ENCODE measurements around the gene NOL11.
A peak's percentile ranks its signal among the peaks of the same experiment; 100 is the strongest.

The NOL11 gene

GRCh38 chr17:67779098-67779672 is 61.4 kb downstream of the NOL11 start:
- Histone ChIP-seq H3K9ac (ENCODE audit: low read length) (no peak overlapping the region), H3K27ac (ENCODE audit: low read depth, low read length) (no peak overlapping the region), H4K20me1 (ENCODE audit: low read depth, low read length) (no peaks in the 10 kb centered on the region), H3K79me2 (ENCODE audit: insufficient read depth, low read length) (no peaks in the 10 kb centered on the region), H3F3A (ENCODE audit: insufficient read depth) (no peaks in the 10 kb centered on the region), H3K9me2 (replicated peaks; ENCODE audit: insufficient read depth, low read length) (no peaks in the 10 kb centered on the region), H2AFZ (ENCODE audit: low read depth, low read length, severe bottlenecking) (no peak overlapping the region), H3K9me3 (ENCODE audit: insufficient read depth, low read length) (no peaks in the 10 kb centered on the region), H3K36me3 (ENCODE audit: low read length) (no peaks in the 10 kb centered on the region), H3K4me3 (ENCODE audit: insufficient read depth, low read length, poor library complexity, severe bottlenecking) (no peak overlapping the region), H3K27me3 (ENCODE audit: low read length) (no peaks in the 10 kb centered on the region), H3K4me2 (ENCODE audit: low read depth, low read length, poor library complexity, severe bottlenecking) (no peak overlapping the region)
- no peak for TF ChIP-seq EZH2phosphoT487 (conservative IDR thresholded peaks at IDR 0.05; ENCODE audit: low read length)
- TF ChIP-seq, protein P1, sequence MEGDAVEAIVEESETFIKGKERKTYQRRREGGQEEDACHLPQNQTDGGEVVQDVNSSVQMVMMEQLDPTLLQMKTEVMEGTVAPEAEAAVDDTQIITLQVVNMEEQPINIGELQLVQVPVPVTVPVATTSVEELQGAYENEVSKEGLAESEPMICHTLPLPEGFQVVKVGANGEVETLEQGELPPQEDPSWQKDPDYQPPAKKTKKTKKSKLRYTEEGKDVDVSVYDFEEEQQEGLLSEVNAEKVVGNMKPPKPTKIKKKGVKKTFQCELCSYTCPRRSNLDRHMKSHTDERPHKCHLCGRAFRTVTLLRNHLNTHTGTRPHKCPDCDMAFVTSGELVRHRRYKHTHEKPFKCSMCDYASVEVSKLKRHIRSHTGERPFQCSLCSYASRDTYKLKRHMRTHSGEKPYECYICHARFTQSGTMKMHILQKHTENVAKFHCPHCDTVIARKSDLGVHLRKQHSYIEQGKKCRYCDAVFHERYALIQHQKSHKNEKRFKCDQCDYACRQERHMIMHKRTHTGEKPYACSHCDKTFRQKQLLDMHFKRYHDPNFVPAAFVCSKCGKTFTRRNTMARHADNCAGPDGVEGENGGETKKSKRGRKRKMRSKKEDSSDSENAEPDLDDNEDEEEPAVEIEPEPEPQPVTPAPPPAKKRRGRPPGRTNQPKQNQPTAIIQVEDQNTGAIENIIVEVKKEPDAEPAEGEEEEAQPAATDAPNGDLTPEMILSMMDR (IDR thresholded peaks at IDR 0.05; ENCODE audit: insufficient read depth, low read length, poor library complexity, severe bottlenecking): peak; percentile 75

- Histone ChIP-seq H3K9me3 (ENCODE audit: insufficient read depth, low read length) (no peaks in the 10 kb centered on the region), H3K79me2 (ENCODE audit: insufficient read depth, low read length) (no peaks in the 10 kb centered on the region), H2AFZ (ENCODE audit: low read depth, low read length, severe bottlenecking) (no peak overlapping the region), H3K27me3 (ENCODE audit: low read length) (no peaks in the 10 kb centered on the region), H3K27ac (ENCODE audit: low read depth, low read length) (no peak overlapping the region), H3K4me2 (ENCODE audit: low read depth, low read length, poor library complexity, severe bottlenecking) (no peak overlapping the region), H4K20me1 (ENCODE audit: low read depth, low read length) (no peaks in the 10 kb centered on the region), H3K9ac (ENCODE audit: low read length) (no peak overlapping the region), H3F3A (ENCODE audit: insufficient read depth) (no peaks in the 10 kb centered on the region), H3K36me3 (ENCODE audit: low read length) (no peaks in the 10 kb centered on the region), H3K4me3 (ENCODE audit: insufficient read depth, low read length, poor library complexity, severe bottlenecking) (no peak overlapping the region), H3K9me2 (replicated peaks; ENCODE audit: insufficient read depth, low read length) (no peaks in the 10 kb centered on the region)
- no peak for TF ChIP-seq EZH2phosphoT487 (conservative IDR thresholded peaks at IDR 0.05; ENCODE audit: low read length)
Measured at GRCh38 chr17:67784364-67785121, 66.8 kb downstream of the NOL11 start.

GRCh38 chr17:67785122-67785477 is 67.4 kb downstream of the NOL11 start:
- Histone ChIP-seq H3K4me2 (ENCODE audit: low read depth, low read length, poor library complexity, severe bottlenecking) (no peak overlapping the region), H4K20me1 (ENCODE audit: low read depth, low read length) (no peaks in the 10 kb centered on the region), H3K27ac (ENCODE audit: low read depth, low read length) (no peak overlapping the region), H3K9me3 (ENCODE audit: insufficient read depth, low read length) (no peaks in the 10 kb centered on the region), H3K36me3 (ENCODE audit: low read length) (no peaks in the 10 kb centered on the region), H3K79me2 (ENCODE audit: insufficient read depth, low read length) (no peaks in the 10 kb centered on the region), H3F3A (ENCODE audit: insufficient read depth) (no peaks in the 10 kb centered on the region), H2AFZ (ENCODE audit: low read depth, low read length, severe bottlenecking) (no peak overlapping the region), H3K9me2 (replicated peaks; ENCODE audit: insufficient read depth, low read length) (no peaks in the 10 kb centered on the region), H3K27me3 (ENCODE audit: low read length) (no peaks in the 10 kb centered on the region), H3K4me3 (ENCODE audit: insufficient read depth, low read length, poor library complexity, severe bottlenecking) (no peak overlapping the region), H3K9ac (ENCODE audit: low read length) (no peak overlapping the region)
- no peak for TF ChIP-seq EZH2phosphoT487 (conservative IDR thresholded peaks at IDR 0.05; ENCODE audit: low read length)

DNA sequence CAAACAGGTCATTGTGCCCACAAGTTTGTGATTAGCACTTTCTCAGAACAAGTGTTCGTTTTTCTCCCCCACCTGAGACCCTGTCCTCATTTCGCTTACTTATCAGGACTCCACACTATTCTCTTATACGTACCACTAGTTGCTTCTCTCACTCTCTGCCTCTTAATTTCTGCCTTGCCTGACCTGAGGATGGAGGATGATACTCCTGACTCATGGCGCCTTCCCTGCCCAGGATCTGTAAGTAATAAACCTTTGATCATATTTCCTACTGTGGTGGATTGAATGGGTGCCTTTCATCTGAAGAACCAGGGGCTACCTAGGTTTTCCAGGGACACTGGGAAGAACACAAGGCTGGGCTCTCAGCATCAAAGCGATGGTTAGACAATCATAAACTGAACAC is 67.8 kb downstream of the NOL11 start:
- no peak overlapping the region for H3K4me2 ChIP-seq (ENCODE audit: low read depth, low read length, poor library complexity, severe bottlenecking)
- H2AFZ ChIP-seq (ENCODE audit: low read depth, low read length, severe bottlenecking): no peak overlapping the region
- H3K9me3 ChIP-seq (ENCODE audit: insufficient read depth, low read length): no peaks in the 10 kb centered on the region
- H3K27me3 ChIP-seq (ENCODE audit: low read length): no peaks in the 10 kb centered on the region
- TF ChIP-seq, protein P1 (IDR thresholded peaks at IDR 0.05; ENCODE audit: insufficient read depth, low read length, poor library complexity, severe bottlenecking): no peak
- no peak for TF ChIP-seq EZH2phosphoT487 (conservative IDR thresholded peaks at IDR 0.05; ENCODE audit: low read length)
- H3K9ac ChIP-seq (ENCODE audit: low read length): no peak overlapping the region
- H3K9me2 ChIP-seq (replicated peaks; ENCODE audit: insufficient read depth, low read length): no peaks in the 10 kb centered on the region
- no peak overlapping the region for H3K4me3 ChIP-seq (ENCODE audit: insufficient read depth, low read length, poor library complexity, severe bottlenecking)
- no peaks in the 10 kb centered on the region for H3F3A ChIP-seq (ENCODE audit: insufficient read depth)
- no peaks in the 10 kb centered on the region for H3K79me2 ChIP-seq (ENCODE audit: insufficient read depth, low read length)
- H3K27ac ChIP-seq (ENCODE audit: low read depth, low read length): no peak overlapping the region
- H4K20me1 ChIP-seq (ENCODE audit: low read depth, low read length): no peaks in the 10 kb centered on the region
- H3K36me3 ChIP-seq (ENCODE audit: low read length): no peaks in the 10 kb centered on the region

Measured in SU-DHL-6 (cell line).